EL (cell line): ENCODE measurements around the gene SFRP5.

ENCODE experiments used
- DNase-seq: peaks from one replicate; pipeline ENCODE4 v3.0.0-alpha.2; 2016

SFRP5 gene

DNA sequence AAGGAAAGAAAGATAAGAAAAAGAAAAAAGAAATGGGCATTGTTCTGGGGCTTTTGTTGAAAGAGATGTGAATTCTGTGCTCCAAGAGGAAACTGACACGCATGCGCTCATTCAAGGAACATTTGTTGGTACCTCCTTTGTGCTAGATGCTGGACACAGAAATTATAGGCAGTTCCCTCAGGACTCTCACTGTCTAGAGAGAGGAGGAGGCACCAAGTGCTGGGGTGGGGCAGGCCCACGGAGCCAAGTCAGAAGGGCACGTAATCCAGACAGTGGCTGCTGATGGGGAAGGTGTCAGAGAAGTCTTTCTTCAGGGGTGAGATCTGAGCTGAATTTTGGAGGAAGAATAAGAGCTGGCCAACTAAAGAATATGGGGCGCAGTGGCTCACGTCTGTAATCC is 37.8 kb downstream of the SFRP5 start:
- no peak for DNase-seq

DNA sequence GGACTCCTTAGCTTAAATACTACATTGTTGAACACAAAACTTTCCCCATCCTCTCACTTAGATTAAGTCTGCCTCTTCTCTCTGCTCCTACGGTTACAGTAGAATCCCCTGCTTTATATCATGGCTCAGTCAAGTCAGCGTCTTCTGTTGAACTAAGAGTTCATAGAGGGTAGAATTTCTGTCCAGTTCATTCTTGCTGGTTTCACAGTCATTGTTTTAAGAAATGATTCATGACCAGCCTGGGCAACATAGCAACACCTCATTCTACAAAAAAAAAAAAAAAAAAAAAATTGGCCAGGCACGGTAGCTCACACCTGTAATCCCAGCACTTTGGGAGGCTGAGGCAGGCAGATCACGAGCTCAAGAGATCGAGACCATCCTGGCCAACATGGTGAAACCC is 38.5 kb downstream of the SFRP5 start:
- DNase-seq, result no peak

DNA sequence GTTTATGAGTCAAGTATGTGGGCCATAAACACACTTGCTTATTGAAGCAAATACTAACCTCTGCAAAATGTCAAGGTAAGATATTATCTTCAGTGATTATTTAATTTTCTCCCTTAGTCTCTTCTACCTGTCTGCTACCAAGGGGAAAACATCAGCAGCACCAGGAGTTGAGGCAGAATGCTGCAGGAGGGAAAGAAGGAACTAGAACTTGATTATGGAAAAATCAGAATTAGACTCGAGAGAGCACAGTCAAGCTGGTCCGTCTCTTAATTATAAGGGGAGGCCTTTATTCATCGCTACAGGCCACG is 39.8 kb downstream of the SFRP5 start:
- DNase-seq, result no peak

DNA sequence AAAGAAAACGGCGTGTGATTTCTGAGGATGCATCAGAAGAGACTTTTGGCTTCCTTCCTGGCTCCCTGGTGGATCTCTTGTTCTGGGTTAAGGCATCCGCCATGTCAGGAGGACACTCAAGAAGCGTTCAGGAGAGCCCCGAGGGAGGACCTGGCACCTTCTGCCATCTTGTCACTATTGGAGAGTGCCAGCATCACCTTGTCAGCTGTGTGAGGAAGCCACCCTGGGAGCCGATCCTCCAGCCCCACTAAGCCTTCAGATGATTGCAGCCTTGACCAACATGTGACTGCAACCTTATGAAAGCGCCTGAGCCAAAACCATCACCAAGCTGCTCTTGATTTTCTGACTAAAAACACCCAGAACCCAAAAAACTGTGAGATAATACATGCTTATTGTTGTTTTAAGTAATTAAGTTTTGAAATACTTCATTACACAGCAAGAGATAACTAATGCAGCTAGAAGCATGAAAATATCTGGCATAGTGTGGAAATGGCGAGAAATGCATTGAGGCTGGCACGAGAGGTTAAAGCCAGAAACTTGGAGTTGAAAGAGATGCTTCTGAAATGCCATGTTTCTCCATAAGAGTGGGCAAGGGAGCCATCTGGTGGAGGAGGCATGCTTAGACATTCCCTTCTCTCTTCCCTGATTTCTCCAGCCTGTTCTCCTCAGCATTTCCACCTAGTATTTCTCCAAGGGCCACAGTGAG is 40.3 kb downstream of the SFRP5 start:
- DNase-seq, result peak; percentile 77

DNA sequence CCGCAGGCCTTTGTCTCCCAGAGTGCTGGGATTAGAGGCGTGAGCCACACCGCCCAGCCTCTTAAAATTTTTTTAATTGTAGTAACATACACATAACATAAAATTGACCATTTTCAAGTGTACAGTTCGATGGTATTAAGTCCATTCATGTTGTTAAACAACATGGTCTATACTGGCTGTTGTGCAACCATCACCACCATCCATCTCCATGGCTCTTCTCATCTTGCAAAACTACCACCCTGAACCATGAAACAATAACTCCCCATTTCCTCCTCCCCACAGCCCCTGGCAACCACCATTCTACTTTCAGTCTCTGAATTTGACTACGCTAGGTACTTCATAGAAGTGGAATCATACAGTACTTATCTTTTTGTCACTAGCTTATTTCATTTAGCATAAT is 42.8 kb downstream of the SFRP5 start:
- no peak for DNase-seq

DNA sequence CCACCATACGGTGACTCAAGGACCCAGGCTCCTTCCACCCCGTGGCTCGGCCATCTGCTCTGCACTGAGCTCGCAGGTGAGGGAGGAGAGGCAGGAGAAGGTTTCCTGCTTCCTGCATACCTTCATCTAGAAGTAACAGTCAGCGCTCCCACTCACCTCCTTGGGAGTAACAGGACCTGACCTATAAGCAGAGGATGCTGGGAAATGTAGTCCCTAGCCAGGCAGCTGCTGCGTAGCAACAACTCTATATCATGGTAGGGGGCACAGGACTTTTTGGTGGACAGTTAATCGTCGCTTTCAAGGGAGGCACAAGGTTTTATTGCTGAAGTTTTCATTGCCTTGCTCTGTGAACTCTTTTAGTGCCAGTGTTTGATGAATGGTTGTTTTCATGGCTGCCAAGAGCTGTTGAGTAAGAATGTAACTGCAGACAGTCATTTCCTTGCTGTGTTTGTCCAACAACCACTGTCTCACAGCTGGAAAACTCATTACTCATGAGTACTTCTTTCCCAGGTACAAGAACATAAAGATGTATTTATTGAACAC is 45.1 kb downstream of the SFRP5 start:
- peak; percentile 32 for DNase-seq

DNA sequence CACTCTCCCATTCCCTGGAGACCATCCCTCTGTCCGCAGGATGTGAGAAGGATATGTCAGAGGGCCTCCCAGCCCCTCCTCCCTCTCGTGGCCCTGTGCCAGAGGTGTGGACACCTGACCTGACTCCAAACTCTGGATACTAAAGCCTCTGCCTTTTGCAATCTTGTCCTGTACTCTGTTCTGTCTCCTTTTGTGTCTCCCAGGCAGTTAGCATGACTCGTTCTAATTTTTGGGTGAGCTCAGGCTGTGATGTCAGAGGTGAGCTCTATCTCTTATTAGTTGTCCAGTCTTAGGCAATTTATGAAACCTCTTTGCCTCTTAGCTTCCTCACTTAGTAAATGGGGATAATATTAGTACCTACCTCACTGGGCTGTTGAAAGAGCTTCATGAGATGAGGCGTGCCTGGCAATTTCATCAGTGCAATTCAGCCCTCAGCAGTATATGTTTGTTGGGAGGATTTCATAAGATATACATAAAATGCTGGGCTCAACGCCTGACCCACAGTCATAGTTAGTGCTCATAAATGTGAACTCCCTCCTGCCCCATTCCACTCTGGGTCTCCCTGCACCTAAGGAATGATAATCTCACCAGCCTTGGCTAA is 47.4 kb downstream of the SFRP5 start:
- peak; percentile 39 for DNase-seq

DNA sequence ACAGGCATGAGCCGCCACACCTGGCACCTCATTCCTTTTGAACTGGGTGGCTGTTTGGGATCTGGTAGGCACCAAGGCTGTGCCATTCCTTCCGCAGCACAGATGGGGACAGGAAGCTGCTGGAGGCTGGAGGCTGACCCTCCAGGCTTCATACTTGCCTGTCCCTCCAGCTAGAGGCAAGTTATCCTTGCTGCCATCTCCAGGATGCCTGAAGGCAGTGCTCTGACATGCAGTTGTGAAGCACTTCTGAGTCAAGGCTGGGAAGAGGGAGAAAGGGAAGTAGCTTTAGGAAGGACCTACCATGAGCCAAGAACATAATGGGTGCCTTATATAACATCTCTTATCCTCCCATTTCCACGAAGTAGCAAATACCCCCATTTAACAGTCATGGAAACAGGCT is 48.8 kb downstream of the SFRP5 start:
- no peak for DNase-seq

DNA sequence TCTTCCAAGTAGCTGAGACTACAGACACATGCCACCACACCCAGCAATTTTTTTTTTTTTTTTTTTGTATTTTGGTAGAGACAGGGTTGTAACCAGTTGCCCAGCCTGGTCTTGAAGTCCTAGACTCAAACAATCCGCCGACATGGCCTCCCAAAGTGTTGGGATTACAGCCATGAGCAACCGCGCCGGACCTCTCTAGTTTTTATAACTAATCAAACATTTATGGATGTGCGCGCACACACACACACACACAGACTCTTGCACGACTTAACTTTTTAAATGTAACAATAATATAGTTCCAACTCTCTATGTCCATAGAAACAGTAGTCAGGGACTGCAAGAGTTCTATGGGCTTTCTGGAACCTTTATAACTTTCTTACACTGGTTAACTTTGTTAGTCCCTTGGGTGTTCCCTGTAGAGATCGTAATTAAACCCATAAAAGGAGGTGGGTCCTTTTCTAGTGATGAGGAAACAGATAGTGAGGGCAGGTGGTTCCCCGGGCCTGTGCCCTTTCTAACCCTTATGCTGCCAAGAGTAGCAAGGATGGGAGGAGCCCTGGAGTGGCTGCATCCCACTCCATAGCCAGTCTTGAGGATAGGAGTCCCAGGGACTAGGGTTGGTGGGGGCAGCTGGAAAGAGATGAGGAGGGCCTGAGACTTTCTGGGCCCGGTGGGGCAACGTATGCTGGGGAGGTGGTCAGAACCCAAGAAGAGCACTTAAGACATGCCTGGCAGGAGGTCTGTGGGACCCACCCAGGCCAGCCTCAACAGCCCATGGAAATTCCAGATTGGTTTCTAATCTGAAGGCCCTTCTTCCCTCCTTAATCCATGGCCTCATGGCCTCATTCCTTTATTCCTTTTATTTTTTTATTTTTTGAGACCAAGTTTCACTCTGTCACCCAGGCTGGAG is 49.7 kb downstream of the SFRP5 start:
- no peak for DNase-seq

DNA sequence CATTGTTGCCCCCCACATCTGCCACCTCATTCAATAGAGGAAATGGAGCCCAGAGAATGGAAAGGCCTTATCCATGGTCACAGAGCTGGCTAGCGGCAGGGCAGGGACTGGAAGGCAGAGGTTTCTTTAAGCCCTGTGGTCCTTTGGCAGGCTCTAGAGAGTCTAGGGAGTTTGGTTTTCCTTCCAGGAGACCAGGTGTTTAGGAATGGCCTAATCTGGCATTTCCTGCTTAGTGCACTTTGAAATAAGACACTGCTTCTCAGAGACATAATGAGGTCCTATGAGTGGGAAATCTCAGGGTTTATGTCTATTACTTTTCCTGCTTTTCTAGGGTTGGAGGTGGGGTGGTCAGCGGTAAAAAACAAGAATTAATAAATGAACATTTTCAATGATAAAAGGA is 52.2 kb downstream of the SFRP5 start:
- DNase-seq, result no peak

DNA sequence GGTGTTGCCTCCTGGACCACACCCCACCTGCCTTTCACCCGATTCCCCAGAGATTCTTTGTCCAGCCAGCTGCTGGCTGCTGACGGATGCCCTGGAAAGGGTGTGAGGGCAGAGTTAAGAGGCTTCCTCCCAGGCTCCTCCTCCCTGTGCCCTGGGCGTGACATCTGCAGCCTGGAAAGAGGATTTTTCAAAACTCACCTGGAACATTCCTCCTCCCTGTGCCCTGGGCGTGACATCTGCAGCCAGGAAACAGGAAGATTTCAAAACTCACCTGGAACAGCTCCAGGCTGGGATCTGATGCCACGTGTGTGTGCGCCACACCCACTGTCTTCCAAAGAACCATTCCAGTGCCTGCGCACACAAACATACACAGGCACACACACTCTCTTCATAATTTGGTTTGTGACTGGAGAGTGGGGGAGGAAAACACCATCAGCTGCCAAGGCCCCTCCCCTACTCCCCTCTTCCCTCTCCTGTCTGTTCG is 53.1 kb downstream of the SFRP5 start:
- no peak for DNase-seq

DNA sequence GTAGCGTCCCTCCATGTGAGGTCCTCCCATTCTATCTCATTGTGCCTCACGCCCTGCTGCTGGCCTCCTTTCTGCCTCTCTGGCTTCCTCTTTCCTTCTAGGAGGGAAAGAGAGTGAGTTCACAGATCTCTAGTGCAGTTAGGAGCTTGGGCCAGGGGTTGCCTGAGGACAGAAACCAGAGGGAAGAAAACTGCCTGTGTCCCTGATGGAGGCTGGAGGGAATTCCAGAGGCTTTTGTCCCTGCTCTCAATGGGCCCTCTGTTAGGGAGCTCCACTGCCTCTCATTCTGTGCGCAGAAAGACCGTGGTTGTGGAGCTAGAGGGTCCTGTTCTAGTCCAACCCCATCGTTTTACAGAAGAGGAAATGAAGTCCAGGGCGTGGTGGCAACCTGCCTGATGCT is 53.6 kb downstream of the SFRP5 start:
- no peak for DNase-seq

DNA sequence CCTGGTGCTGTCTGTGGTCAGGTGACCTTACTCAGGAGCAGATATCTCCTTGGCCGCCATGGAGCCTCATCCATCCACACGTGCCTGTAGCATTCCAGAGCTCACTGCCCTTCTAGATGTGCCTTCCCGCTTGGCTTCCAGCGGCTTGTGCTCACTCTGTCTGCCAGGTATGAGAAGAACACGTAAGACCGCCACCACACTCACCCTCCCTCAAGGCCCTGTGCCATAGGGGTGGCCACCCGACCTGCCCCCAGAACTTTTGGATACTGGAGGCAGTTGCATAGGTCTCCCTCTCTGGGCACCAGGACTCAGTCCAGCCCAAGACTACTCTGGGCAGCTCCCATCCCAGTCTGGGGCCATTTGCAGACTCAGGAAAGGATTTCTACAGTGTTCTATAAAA is 54.2 kb downstream of the SFRP5 start:
- DNase-seq, result no peak
